Uterus (tissue), 2 donors: ENCODE results near the gene PLXNA2.

Experiments used
- POLR2A ChIP-seq, 2 donors: fragments of 450-650 bp; IDR thresholded peaks; one replicate each; pipeline ENCODE4 v1.6.1; 2016; ENCODE audit warnings: antibody characterized with exemption in 2 of 2, mild to moderate bottlenecking in 1 of 2, moderate library complexity in 1 of 2
- TF ChIP-seq, protein P1 (sequence below), 4 experiments: fragments of 200-600 bp in 2 of 4; fragments of 450-650 bp in 2 of 4; sonication (generic) in 2 of 4; IDR thresholded peaks; one replicate each; pipeline ENCODE4 v1.5.1; 2016 to 2019; ENCODE audit warnings: antibody characterized with exemption in 4 of 4, mild to moderate bottlenecking in 2 of 4, moderate library complexity in 1 of 4

DNA sequence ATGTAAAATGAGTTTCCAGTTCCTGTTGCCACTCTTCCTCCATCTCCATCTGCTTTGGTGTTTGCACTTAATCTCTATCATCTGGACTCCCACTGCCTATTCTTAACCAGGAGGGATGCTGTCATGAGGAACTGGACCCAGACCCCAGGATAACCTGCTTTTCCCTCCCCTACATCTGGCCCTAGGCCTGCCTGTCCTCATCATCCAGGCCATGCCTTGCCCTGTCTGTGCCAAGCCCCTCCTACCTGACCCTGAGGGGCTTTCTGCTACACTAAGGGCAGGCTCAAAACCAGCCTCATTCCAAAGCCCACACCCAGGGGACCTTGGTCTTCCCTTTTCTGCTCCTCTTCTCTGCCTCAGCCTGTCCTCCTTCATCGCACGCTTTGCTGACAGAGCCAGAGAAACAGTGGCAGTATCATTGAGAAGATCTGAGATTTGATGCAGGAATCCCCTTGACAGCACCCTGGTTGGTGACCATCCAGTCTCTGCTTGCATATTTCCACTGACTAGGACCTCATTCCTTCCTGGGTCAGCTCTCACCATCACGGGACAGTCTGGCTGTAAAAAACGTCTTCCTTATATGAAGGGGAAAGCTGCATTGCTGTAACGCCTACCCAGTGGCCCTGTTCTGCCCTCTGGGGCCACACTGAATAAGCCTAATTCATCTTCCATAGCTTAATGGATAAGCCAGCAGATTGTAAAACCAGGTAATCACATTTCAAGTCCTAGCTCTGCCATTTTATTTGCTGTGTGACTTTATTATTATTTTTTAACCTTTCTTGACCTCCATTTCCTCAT is 38.8 kb downstream of the PLXNA2 start:
- TF ChIP-seq, protein P1, sequence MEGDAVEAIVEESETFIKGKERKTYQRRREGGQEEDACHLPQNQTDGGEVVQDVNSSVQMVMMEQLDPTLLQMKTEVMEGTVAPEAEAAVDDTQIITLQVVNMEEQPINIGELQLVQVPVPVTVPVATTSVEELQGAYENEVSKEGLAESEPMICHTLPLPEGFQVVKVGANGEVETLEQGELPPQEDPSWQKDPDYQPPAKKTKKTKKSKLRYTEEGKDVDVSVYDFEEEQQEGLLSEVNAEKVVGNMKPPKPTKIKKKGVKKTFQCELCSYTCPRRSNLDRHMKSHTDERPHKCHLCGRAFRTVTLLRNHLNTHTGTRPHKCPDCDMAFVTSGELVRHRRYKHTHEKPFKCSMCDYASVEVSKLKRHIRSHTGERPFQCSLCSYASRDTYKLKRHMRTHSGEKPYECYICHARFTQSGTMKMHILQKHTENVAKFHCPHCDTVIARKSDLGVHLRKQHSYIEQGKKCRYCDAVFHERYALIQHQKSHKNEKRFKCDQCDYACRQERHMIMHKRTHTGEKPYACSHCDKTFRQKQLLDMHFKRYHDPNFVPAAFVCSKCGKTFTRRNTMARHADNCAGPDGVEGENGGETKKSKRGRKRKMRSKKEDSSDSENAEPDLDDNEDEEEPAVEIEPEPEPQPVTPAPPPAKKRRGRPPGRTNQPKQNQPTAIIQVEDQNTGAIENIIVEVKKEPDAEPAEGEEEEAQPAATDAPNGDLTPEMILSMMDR (IDR thresholded peaks at IDR 0.05), result no peak
- no peak for TF ChIP-seq POLR2A (IDR thresholded peaks at IDR 0.05)
